HG03025 (cell line): ENCODE results near the gene TMEM145.

Experiments used
- ATAC-seq: cut with Tn5 transposase; IDR thresholded peaks from one replicate; pipeline ENCODE4 v1.9.1; 2021; ENCODE audit warnings: mild to moderate bottlenecking, moderate library complexity; ENCODE audit not compliant: unreplicated experiment, low FRiP score

TMEM145 gene

DNA sequence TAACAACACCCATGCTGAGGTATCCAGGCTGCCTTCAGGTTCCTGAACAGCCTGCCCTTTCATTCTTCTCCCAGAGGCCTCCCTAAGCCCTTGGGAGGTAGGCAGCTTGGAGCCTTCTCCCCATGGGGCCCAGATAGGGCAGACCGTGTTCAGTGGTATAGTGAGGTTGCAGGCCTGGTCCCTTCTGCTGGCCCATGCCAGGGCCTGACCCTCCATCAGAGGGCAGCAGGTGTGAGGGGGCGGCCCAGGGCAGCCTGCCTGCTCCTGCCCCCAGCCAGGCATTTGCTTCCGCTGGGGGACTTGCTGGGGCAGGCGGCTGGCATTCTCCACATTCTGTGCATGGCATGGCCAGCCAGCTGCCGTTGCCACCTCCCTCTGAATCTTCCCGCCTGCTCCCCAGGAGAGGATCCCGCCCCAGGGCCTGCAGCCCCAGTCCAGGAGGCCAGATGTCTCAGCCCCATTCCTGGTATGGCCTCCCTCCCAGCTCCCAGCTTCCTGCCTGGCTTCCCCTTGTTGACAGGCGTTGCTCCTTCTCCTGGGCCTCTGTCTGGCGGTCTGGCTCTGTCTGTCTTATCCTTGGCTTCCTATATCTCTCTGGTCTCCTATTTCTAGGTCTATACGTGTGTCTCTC lies 35.2 kb upstream of the TMEM145 start:
- ATAC-seq: no peak

DNA sequence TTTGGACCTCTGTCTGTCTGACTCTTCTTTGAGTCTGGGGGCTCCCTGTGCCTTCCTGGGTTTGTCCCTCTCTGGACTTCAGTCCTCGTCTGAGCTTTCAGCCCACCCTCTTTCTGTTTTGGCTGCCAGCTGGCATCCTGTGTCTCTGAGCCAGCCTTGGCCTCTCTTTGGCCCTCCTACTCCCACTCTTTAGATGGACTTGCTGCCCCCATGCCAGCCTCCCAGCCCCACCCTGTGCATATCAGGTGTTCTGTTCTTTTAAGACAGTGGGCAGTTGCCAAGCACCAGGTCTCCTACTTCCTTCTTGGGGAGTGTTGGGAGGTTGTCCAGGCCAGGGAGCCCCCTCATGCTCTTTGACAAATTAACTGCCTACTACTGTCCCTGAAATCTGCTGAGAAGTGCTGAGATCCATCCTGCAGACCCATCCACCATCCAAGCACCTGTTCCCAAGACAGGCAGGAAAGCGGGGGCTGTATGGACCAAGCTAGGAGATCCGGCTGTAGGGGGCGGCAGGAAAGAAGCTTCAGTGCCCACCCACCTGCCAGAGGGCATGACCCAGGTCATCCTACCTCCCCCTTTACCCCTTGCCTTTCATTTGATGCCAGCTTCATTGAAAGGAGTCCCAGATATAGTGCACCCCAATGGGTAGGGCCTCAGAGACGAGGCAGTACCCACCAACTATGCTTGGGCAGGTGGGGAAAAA lies 34.5 kb upstream of the TMEM145 start:
- no peak for ATAC-seq

DNA sequence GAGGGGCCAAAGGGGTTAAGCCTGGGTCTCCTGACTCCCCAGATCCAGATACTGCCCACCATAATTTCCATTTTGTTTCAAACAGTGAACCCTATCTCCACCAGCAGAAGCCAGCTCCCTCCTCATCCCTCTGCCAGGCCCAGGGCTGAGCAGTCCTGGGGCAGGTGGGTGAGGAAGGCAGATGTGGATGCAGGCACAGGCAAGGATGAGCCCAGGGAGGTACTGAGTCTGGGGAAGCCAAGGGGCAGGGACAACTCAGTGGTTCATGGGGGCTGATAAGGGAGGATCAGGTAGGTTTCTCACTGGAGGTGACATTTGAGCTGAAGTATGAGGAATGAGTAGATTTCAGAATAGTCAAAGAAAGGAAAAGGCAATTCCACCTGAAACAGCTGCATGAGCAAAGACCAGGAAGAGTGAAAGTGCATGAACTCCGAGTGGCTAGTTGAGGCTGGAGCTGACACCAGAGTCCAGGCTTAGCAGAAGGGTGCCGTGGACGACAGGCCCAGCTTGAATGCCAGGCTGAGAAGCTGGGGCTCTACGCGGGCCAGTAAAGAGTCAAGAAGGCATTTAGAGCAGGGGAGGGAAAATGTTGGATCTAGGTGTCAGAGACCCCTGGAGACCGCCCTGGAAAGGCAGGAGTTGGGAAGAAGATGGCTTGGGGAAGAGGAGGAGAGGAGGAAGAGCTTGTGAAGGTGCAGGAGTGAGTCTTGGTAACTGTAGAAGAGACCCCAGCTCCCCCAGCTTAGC lies 33.8 kb upstream of the TMEM145 start:
- no peak for ATAC-seq

DNA sequence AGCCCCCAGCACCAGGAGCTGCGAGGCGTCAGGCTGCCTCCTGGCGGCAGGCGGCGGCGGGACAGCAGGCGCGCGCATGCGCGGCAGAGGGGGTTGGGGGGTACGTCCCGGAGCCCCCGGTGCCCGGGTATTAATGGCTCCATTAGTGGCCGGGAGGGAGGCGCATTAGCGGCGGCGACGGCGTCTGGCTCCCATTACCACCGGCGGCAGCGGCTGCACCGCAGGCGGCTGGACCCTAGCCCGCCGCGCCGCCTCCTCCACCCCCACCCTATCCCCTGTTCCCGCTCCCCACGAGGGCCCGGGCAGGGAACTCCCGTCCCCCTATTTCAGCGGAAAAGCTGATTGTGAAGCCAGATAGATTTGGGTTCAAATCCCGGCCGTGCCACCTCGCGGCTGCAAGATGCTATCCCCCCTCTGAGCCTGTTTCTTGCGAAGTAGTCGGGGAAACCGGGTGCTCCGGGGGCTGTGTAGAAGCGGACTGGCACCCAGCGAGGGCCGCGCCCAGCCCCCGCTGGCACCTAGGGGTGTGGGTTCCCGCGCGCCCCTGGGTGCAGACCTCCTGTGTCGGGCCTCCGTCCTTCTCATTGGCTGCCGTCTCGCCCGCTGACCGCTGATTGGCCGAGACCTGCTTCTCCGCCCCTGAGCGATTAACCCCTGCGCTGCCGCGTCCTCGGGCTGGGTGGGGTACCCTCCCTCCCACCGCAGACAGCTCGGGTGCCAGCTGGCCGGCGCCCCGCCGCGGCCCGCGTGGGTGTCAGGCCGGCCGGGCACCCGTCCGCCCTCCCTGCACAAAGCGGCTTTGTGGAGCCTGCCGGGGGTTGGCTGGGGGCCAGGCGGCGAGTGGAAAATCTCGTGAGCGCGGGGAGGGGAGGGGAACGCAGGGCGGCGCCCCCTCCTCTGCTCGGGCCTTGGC lies 33.0 kb upstream of the TMEM145 start:
- no peak for ATAC-seq

DNA sequence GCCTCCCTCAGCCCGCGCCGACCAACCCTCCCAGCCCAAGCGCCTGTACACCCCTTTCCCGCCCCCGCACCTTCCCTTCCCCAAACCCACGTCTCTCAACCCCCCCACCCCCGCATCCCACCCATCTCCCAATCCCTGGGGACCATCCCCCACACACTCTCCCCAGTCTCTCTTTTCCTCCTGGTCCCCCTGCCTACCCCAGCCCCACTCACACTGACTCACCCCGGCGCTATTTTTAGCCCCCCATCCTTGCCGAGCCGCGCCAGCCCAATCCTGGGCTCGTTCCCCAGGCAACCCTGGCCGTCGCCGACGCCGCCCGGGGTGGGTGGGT lies 32.3 kb upstream of the TMEM145 start:
- no peak for ATAC-seq

DNA sequence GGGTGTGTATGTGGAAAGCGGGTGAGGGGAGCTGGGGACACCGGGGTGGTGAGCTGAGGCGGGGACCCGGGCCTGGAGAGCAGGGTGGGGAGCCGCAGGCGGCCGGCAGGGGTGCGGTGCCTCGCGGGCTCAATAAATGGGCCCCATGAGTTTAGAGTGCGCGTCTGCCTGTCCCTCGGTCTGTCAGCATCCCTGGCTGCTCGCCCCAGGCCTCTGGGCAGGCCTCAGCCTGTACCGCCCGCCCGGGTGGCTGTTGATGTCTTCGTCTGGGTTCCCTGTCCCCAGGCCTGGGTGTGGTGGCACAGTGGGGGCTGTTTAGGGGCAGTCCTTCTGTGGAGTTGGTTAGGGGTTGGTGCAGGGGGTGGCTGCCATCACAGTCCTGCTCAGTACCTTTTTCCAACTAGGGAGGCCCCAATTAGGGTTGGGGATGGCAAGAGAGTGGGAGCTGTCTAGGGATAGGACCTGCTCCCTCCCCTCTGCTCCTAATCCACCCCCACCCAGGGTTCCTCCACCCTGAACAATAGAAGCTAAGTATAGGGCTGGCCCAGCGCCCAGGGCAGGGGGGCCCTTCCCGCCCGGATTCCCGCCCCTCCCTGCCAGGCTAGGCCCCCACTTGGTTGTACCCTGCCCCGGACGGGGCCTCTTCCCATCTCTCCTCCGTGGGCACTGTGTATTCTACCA lies 31.8 kb upstream of the TMEM145 start:
- ATAC-seq: no peak

DNA sequence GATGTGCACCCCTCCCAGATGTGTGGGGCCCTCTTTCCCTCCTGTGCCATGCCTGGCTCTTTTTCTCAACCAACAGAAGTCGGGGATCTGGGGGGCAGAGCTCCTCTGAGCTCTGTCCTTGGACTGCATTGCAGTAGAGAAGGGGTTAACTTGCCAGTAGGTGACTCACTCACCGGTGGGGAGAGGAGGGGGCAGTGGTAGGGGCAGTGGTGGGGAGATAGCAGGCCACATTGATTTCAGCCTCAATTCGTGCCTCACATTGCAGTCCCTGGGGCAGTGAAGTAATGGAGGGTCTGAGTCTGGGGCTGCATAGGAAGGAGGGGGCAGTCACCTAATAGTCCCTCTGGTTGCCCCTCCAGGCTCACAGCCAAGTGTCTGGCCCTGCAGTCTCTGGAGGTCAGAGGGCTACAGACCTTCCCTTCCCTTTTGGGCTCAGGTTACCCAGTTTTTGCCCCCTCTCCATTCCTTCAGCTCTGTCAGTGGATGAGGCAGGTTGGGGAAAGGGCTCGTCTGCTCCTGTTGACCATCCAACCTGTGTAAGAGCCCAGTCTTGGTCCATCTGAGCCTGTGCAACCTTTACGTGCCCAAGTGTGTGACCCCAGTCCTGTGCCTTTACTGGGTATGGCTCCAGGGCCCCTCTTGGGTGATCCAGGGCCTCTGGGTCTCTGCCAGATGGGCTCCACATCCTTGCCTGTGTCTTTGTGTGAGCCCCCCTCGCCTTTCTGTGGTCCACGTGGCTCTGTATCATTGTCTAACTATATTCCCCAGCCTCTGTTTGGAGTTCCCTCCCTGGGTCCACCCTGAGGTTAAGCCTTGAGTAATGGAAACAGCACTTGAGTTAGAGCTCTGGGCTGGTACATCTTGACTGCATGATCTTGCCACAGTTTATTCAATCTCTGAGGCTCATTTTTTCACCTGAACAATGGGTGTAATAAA lies 31.0 kb upstream of the TMEM145 start:
- ATAC-seq: no peak

DNA sequence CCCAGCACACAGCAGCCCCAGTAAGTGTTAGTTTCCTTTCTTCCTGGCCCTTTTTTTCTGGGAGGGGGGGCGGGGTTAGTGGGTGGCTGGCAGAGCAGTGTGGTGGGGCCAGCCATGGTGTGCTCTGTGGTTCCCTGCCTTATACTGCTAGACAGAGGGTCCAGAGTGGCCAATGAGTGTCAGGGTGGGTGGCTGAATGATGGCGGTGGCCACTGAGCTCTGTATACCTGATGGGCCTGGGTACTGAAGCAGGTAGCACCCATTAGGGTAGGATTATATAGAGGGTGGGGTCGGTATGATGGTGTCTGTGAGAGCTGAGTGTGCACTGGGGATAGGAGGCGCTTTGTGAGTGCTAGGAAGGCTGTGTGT lies 30.3 kb upstream of the TMEM145 start:
- no peak for ATAC-seq

DNA sequence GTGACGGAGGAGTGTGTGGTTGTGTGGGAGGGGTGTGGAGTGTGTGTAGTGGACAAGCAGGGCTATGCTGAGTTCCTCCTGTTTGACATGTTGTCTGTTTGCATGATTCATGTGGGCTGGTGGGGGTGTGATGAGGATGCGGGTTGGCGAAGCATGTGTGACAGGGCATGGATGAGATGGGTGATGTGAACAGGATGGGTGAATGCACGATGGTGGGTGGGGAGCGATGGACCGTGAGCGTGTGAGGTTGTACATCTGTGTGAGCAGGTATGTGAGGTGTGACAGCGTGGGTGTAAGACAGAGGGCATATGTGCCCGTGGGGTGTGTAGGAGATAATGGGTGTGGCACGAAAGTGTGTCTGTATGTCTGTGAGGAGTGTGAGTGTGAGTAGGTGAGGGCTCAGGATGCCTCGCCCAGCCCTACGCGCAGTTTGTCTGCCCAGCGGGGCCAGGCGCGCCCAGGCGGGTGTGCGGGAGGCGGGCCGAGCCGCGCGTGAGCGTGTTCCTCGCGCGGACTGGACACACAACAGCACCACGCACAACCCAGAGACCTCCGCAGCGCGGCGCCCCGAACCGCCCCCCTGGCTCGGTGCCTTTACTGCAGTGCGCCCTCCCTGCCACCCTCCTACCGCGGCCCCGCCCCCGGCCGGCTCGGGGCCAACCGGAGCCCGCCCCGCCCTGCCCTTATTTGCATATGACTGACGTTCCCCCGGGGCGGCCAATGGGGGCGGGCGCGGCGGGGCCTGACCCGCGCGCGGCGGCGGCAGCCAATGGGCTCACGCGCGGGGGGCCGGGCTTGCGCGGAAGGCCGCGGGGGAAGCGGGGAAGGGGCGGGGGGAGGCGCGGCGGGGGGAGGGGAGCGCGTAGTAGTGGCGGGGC lies 29.7 kb upstream of the TMEM145 start:
- peak; percentile 42 for ATAC-seq

DNA sequence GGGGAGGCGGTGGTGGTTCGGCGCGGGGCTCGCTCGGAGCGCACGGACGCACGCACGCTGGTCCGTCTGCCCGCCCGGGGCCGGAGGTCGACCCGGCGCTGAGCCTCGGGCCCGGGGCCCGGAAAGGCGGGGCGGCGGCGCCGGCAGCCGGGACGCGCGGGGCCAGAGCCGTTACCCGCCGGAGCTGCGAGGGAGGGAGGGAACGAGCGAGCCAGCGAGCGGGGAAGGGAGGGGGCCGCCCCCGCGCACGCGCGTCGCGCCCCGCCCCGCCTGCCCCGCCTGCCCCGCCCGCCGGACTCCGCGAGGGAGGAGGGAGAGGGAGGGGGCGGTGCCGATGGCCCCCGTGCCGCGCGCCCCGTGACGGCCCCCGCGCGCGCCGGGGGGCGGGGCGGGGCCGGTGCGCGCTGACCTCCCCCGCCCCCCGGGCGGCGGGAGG lies 29.0 kb upstream of the TMEM145 start:
- ATAC-seq: peak; percentile 34

DNA sequence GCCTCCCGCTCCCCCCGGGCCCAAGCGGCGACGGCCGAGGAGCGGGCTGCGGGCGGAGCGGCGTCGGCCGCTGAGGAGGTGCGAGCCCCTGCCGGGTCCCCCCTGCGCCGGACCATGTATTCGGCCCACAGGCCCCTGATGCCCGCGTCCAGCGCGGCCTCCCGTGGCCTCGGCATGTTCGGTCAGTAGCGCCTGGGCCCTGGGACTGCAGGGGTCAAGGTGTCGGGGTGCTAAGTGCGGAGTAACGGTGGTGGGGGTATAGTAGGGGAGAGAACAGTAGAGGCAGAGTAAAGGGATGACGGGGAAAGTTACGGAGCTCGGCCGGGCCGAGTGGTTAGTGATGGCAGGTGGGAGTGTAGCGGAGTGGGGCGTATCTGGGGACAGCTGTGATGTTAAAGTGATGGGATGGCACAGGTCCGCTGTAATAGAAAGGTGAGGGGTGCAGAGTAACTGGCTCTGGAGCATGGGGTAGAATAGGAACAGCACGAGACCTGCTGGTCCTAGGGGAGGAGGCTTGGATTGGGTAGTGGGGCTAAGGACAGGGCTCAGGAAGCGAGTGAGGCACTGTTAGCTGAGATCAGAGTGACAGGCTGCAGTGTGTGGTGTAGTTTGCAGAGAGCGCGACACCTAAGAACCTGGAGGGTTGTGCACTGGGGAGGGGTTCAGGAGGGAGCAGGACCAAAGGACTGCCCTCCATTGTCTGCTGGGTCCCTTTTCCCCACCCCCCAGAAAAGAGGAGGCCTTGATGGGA lies 28.3 kb upstream of the TMEM145 start:
- ATAC-seq: no peak

DNA sequence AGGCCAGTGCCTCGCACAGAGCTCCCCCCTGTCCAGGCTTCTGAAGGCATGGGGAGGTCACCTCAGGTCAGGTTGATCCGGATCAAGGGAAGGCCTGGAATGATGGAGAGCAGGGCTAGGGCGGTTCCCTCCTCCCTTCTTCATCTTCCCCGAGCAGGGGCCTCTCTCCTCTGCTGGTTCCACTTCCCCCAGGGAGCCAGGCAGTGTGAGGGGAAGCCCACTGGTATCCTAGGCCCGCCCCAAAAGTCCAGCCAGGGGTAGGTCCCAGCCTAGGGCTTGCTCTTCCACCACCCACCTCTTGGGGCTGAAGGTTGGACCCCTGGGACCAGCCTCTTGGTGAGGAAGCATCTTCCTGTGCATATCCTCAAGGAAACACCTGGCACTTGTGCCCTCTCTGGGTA lies 27.6 kb upstream of the TMEM145 start:
- no peak for ATAC-seq

DNA sequence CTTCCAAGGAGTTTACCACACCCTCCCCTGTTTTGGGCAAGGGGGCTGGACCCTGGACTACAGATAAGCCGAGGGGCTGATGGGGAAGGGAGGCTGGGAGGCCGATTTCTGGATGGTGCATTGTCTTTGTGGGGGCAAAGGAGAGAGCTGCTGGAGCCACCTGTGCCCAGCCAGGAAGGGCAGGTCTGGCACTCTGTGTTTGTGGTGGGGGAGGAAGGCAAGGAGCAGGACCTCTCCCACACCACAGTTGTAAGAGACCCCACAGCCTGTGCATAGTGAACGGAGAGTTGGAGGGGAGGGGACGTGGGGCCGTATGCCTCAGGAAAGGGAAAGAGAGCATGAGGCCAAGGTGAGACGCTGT lies 27.1 kb upstream of the TMEM145 start:
- ATAC-seq: no peak

DNA sequence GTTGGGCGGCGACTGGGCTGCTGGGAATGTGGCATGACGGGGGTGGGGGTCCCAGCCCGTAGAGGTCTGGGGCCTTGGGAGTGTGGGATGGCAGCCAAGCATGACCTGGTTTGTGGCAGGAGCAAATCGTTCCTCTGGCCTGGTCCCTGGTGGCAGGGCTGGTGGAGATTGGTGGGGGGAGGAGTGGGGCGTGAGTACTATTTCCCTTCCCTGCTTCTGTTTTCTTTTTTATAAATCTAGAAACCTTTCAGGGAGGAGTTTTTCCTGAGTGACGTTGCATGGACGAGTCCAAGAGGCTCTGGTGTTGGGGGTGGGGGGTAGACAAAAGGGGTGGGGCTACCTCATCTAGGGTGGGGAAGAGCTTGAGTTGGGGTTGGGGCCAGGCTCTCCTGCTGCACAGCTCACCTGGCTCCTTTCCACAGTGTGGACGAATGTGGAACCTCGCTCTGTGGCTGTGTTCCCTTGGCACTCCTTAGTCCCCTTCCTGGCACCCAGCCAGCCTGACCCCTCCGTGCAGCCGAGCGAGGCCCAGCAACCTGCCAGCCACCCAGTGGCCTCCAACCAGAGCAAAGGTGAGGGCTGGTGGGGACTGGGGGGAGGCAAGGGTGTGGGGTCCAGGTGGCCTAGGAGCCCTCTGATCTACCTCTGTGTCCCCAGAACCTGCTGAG lies 26.6 kb upstream of the TMEM145 start:
- no peak for ATAC-seq

DNA sequence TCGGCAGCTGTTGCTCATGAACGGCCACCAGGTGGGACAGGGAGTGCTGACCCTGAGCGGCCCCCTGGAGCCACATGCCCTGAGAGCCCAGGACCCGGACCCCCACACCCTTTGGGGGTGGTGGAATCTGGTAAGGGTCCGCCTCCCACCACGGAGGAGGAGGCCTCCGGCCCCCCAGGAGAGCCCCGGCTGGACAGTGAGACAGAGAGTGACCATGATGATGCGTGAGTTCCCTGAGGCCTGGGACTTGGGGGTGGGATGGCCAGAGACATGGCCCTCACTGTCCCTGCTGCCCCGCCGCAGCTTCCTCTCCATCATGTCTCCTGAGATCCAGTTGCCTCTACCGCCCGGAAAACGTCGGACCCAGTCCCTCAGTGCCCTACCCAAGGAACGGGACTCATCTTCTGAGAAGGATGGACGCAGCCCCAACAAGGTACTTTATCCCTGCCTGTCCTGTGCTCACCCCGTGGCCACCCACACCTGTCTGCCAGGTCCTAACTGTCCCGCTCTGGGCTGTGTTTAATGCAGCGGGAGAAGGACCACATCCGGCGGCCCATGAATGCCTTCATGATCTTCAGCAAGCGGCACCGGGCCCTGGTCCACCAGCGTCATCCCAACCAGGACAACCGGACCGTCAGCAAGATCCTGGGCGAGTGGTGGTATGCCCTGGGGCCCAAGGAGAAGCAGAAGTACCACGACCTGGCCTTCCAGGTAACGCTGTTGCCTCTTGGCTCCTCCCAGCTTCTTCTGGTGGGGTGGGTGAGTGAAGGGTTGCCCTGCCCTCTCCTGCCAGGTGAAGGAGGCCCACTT lies 25.9 kb upstream of the TMEM145 start:
- ATAC-seq: no peak

DNA sequence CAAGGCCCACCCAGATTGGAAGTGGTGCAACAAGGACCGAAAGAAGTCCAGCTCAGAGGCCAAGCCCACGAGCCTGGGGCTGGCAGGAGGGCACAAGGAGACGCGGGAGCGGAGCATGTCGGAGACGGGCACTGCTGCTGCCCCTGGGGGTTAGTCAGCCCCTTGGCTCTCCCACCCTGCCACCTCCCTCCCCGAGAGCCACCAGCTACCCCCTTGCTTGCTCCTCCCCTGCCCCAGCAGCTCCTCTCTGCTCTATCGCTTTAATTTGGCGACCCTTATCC lies 25.3 kb upstream of the TMEM145 start:
- no peak for ATAC-seq

DNA sequence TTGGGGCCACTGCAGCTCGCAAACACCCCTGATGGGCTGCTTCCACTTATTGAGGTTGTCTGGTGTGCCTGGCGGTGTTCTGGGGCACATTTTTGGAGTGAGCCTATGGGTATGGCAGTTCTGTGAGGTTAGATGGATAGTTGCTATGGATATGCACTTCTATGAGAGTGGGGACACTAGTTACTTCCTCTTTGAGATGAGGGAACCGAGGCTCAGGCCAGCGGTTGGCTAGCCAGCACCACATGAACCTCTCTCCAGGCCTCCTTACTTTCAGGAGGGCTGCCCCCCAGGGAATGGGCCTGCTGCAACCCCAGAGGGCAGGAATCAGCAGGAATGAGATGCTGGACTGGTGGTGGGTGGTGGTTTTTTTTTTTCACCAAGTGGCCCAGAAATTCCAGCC lies 24.7 kb upstream of the TMEM145 start:
- ATAC-seq: no peak
